ENCODE measurements around the gene VCL.

- TF ChIP-seq POLR2A (IDR thresholded peaks at IDR 0.05; ENCODE audit: extremely low read depth, insufficient read length) (no peak), CTCF (IDR thresholded peaks at IDR 0.05; ENCODE audit: low read depth, low read length) (no peak)
Observed at GRCh38 chr10:73998623-73998928, 660 bp downstream of the VCL start.
